Trophoblast cell (in vitro differentiated cells and primary cell): ENCODE results near the gene PRPF19.

Experiments
- DNase-seq, 2 donors: peaks; one replicate each; pipeline ENCODE4 v3.0.0-alpha.2; 2016
- H2AFZ ChIP-seq: 2 replicates; pipeline ENCODE4 v1.6.1; 2013; ENCODE audit warnings: low read length, moderate library complexity, mild to moderate bottlenecking; ENCODE audit not compliant: insufficient read depth, poor library complexity
- H2AK5ac ChIP-seq: 2 replicates; pipeline ENCODE4 v1.6.1; 2013; ENCODE audit warnings: mild to moderate bottlenecking, low read length
- H2BK120ac ChIP-seq: 2 replicates; pipeline ENCODE4 v1.6.1; 2013; ENCODE audit warnings: low read length, mild to moderate bottlenecking, moderate library complexity; ENCODE audit not compliant: insufficient read depth, poor library complexity
- H2BK12ac ChIP-seq: 2 replicates; pipeline ENCODE4 v1.6.1; 2013; ENCODE audit warnings: mild to moderate bottlenecking, low read length, moderate library complexity
- H2BK5ac ChIP-seq: 2 replicates; pipeline ENCODE4 v1.6.1; 2013; ENCODE audit warnings: low read length, low read depth, moderate library complexity, mild to moderate bottlenecking; ENCODE audit not compliant: poor library complexity
- H3K14ac ChIP-seq: 2 replicates; pipeline ENCODE4 v1.6.1; 2013; ENCODE audit warnings: mild to moderate bottlenecking, low read length
- H3K18ac ChIP-seq: 2 replicates; pipeline ENCODE4 v1.6.1; 2013; ENCODE audit warnings: mild to moderate bottlenecking, low read length
- H3K23ac ChIP-seq: 2 replicates; pipeline ENCODE4 v1.6.1; 2013; ENCODE audit warnings: low read length
- H3K27ac ChIP-seq: 2 replicates; pipeline ENCODE4 v1.5.1; 2013; ENCODE audit warnings: low read depth, mild to moderate bottlenecking, inconsistent platforms, low read length, moderate library complexity
- H3K27me3 ChIP-seq: 2 replicates; pipeline ENCODE4 v1.6.1; 2013; ENCODE audit warnings: inconsistent platforms, mild to moderate bottlenecking, low read length, moderate library complexity; ENCODE audit not compliant: insufficient read depth
- H3K36me3 ChIP-seq, 2 experiments: 1 replicate in 1 of 2; 2 replicates in 1 of 2; pipeline ENCODE4 v1.6.1; 2013; ENCODE audit warnings: low read length in 2 of 2, mild to moderate bottlenecking in 2 of 2, moderate library complexity in 1 of 2; ENCODE audit not compliant: insufficient read depth in 2 of 2, control insufficient read depth in 1 of 2
- H3K4ac ChIP-seq: 2 replicates; pipeline ENCODE4 v1.6.1; 2013; ENCODE audit warnings: low read depth, mild to moderate bottlenecking, low read length, moderate library complexity
- H3K4me1 ChIP-seq, 2 experiments: 1 replicate in 1 of 2; 2 replicates in 1 of 2; pipeline ENCODE4 v1.6.1; 2013; ENCODE audit warnings: low read length in 2 of 2, mild to moderate bottlenecking in 2 of 2, moderate library complexity in 1 of 2; ENCODE audit not compliant: insufficient read depth in 2 of 2, control insufficient read depth in 1 of 2
- H3K4me2 ChIP-seq: 2 replicates; pipeline ENCODE4 v1.6.1; 2013; ENCODE audit warnings: inconsistent platforms, mild to moderate bottlenecking, low read length, moderate library complexity
- H3K4me3 ChIP-seq: 2 replicates; pipeline ENCODE4 v1.5.1; 2013; ENCODE audit warnings: mild to moderate bottlenecking, low read depth, low read length, inconsistent platforms
- H3K79me1 ChIP-seq: one replicate; pipeline ENCODE4 v1.6.1; 2013; ENCODE audit warnings: low read length
- H3K79me2 ChIP-seq: 2 replicates; pipeline ENCODE4 v1.6.1; 2013; ENCODE audit warnings: low read length, mild to moderate bottlenecking; ENCODE audit not compliant: control insufficient read depth, insufficient read depth, poor library complexity
- H3K9ac ChIP-seq: 2 replicates; pipeline ENCODE4 v1.6.1; 2013; ENCODE audit warnings: mild to moderate bottlenecking, low read length
- H3K9me3 ChIP-seq: 2 replicates; pipeline ENCODE4 v1.6.1; 2013; ENCODE audit warnings: low read depth, mild to moderate bottlenecking, control low read depth, inconsistent platforms, low read length; ENCODE audit not compliant: insufficient read depth
- H4K12ac ChIP-seq: 2 replicates; pipeline ENCODE4 v1.6.1; 2013; ENCODE audit warnings: low read depth, mild to moderate bottlenecking, low read length, moderate library complexity
- H4K8ac ChIP-seq: 2 replicates; pipeline ENCODE4 v1.6.1; 2013; ENCODE audit warnings: low read depth, mild to moderate bottlenecking, low read length, moderate library complexity
- H4K91ac ChIP-seq: one replicate; pipeline ENCODE4 v1.6.1; 2013; ENCODE audit warnings: low read depth, mild to moderate bottlenecking, low read length, moderate library complexity
- WGBS: extraction: QIAGEN DNeasy Blood & Tissue Kit; methylation state at CpG from one replicate; pipeline ENCODE4 v1.1.7; 2013; ENCODE audit warnings: missing lambda C conversion rate; ENCODE audit not compliant: insufficient read length, insufficient coverage; ENCODE audit errors: extremely low coverage; 5-methylcytosine and 5-hydroxymethylcytosine counted together

The PRPF19 gene

GRCh38 chr11:60874421-60875365 is 31.7 kb downstream of the PRPF19 start:
- no peak overlapping the region for H3K14ac ChIP-seq
- H4K91ac ChIP-seq, result no peak overlapping the region
- DNase-seq, result no peak
- no peak overlapping the region for H3K4me3 ChIP-seq
- H3K27me3 ChIP-seq, result no peaks in the 10 kb centered on the region
- no peak overlapping the region for H3K4me2 ChIP-seq
- H4K12ac ChIP-seq, result peak overlapping the region; percentile 43
- H3K4ac ChIP-seq, result no peak overlapping the region
- no peak overlapping the region for H2BK120ac ChIP-seq
- no peak overlapping the region for H2BK12ac ChIP-seq
- no peaks in the 10 kb centered on the region for H3K79me1 ChIP-seq
- no CpG with 5 or more reads among the region's 13 CpGs for WGBS
- H3K18ac ChIP-seq, result no peak overlapping the region
- H3K4me1 ChIP-seq, result peaks cover 2 to 3% of the 10 kb centered on the region in 2 experiments
- no peak overlapping the region for H3K23ac ChIP-seq
- H2AFZ ChIP-seq, result no peak overlapping the region
- H2AK5ac ChIP-seq, result no peak overlapping the region
- H3K9me3 ChIP-seq, result no peaks in the 10 kb centered on the region
- no peak overlapping the region for H3K9ac ChIP-seq
- no peaks in the 10 kb centered on the region for H3K79me2 ChIP-seq
- H4K8ac ChIP-seq, result no peak overlapping the region
- H2BK5ac ChIP-seq, result no peak overlapping the region
- H3K36me3 ChIP-seq, result no peaks in the 10 kb centered on the region
- no peak overlapping the region for H3K27ac ChIP-seq

GRCh38 chr11:60873533-60873932 is 32.9 kb downstream of the PRPF19 start:
- no peak overlapping the region for H2BK5ac ChIP-seq
- H3K79me2 ChIP-seq, result no peaks in the 10 kb centered on the region
- H3K4me1 ChIP-seq, result peaks cover 2 to 3% of the 10 kb centered on the region in 2 experiments
- no peak overlapping the region for H3K9ac ChIP-seq
- no peaks in the 10 kb centered on the region for H3K36me3 ChIP-seq
- H3K9me3 ChIP-seq, result no peaks in the 10 kb centered on the region
- no peak overlapping the region for H2BK120ac ChIP-seq
- no peak overlapping the region for H3K4me2 ChIP-seq
- no peak overlapping the region for H2AK5ac ChIP-seq
- no peak overlapping the region for H2AFZ ChIP-seq
- H3K27ac ChIP-seq, result no peak overlapping the region
- no peak overlapping the region for H4K91ac ChIP-seq
- H3K27me3 ChIP-seq, result no peaks in the 10 kb centered on the region
- no peak overlapping the region for H3K4ac ChIP-seq
- DNase-seq, result no peak
- no peak overlapping the region for H3K14ac ChIP-seq
- H3K18ac ChIP-seq, result no peak overlapping the region
- no peak overlapping the region for H4K12ac ChIP-seq
- no peak overlapping the region for H3K23ac ChIP-seq
- H3K4me3 ChIP-seq, result no peak overlapping the region
- H2BK12ac ChIP-seq, result no peak overlapping the region
- H4K8ac ChIP-seq, result no peak overlapping the region
- H3K79me1 ChIP-seq, result no peaks in the 10 kb centered on the region
- no CpG with 5 or more reads among the region's 12 CpGs for WGBS

- no peak overlapping the region for H3K18ac ChIP-seq
- H3K9me3 ChIP-seq, result no peaks in the 10 kb centered on the region
- no peak overlapping the region for H3K4ac ChIP-seq
- H3K9ac ChIP-seq, result no peak overlapping the region
- H2BK120ac ChIP-seq, result no peak overlapping the region
- H2BK12ac ChIP-seq, result no peak overlapping the region
- peaks cover 2 to 3% of the 10 kb centered on the region in 2 experiments for H3K4me1 ChIP-seq
- no peak overlapping the region for H2BK5ac ChIP-seq
- H3K4me2 ChIP-seq, result no peak overlapping the region
- H3K79me1 ChIP-seq, result no peaks in the 10 kb centered on the region
- no peak for DNase-seq
- H2AFZ ChIP-seq, result no peak overlapping the region
- H3K36me3 ChIP-seq, result no peaks in the 10 kb centered on the region
- no peak overlapping the region for H2AK5ac ChIP-seq
- no peak overlapping the region for H3K23ac ChIP-seq
- H4K8ac ChIP-seq, result no peak overlapping the region
- H4K12ac ChIP-seq, result no peak overlapping the region
- no peak overlapping the region for H3K14ac ChIP-seq
- no peaks in the 10 kb centered on the region for H3K27me3 ChIP-seq
- H3K4me3 ChIP-seq, result no peak overlapping the region
- H3K27ac ChIP-seq, result no peak overlapping the region
- no peaks in the 10 kb centered on the region for H3K79me2 ChIP-seq
- no peak overlapping the region for H4K91ac ChIP-seq
- no CpG with 5 or more reads among the region's 16 CpGs for WGBS
Measured at GRCh38 chr11:60872961-60873524, 33.3 kb downstream of the PRPF19 start.

GRCh38 chr11:60872124-60872960 is 34.0 kb downstream of the PRPF19 start:
- H3K4ac ChIP-seq, result no peak overlapping the region
- peaks cover 1% of the 10 kb centered on the region for H3K79me1 ChIP-seq
- no peak overlapping the region for H3K14ac ChIP-seq
- no peak overlapping the region for H2BK5ac ChIP-seq
- H3K79me2 ChIP-seq, result no peaks in the 10 kb centered on the region
- H2AK5ac ChIP-seq, result no peak overlapping the region
- peaks cover 3 to 5% of the 10 kb centered on the region in 2 experiments for H3K4me1 ChIP-seq
- no peak overlapping the region for H2BK12ac ChIP-seq
- H4K91ac ChIP-seq, result peak overlapping the region; percentile 69
- no peak for DNase-seq
- H3K9ac ChIP-seq, result peak overlapping the region; percentile 34
- H3K27ac ChIP-seq, result no peak overlapping the region
- H3K23ac ChIP-seq, result no peak overlapping the region
- H2BK120ac ChIP-seq, result no peak overlapping the region
- no peaks in the 10 kb centered on the region for H3K9me3 ChIP-seq
- H3K18ac ChIP-seq, result no peak overlapping the region
- H3K4me3 ChIP-seq, result no peak overlapping the region
- WGBS, result no CpG with 5 or more reads among the region's 6 CpGs
- no peak overlapping the region for H2AFZ ChIP-seq
- no peaks in the 10 kb centered on the region for H3K36me3 ChIP-seq
- H3K4me2 ChIP-seq, result no peak overlapping the region
- H4K8ac ChIP-seq, result no peak overlapping the region
- H4K12ac ChIP-seq, result no peak overlapping the region
- no peaks in the 10 kb centered on the region for H3K27me3 ChIP-seq
